C1 segment of cervical spinal cord (tissue), 14 donors: Measurements from ENCODE around the gene TBPL1.
"Not testable (repeated sequence)": the region's sequence is repeated elsewhere in the genome, so short reads cannot be mapped to it uniquely, and the experiment has no call there.

ENCODE experiments used
- DNase-seq, 14 donors: peaks; one replicate each; lab custom pipeline; 2025; lab: John Stamatoyannopoulos, UW

TBPL1 gene

DNA sequence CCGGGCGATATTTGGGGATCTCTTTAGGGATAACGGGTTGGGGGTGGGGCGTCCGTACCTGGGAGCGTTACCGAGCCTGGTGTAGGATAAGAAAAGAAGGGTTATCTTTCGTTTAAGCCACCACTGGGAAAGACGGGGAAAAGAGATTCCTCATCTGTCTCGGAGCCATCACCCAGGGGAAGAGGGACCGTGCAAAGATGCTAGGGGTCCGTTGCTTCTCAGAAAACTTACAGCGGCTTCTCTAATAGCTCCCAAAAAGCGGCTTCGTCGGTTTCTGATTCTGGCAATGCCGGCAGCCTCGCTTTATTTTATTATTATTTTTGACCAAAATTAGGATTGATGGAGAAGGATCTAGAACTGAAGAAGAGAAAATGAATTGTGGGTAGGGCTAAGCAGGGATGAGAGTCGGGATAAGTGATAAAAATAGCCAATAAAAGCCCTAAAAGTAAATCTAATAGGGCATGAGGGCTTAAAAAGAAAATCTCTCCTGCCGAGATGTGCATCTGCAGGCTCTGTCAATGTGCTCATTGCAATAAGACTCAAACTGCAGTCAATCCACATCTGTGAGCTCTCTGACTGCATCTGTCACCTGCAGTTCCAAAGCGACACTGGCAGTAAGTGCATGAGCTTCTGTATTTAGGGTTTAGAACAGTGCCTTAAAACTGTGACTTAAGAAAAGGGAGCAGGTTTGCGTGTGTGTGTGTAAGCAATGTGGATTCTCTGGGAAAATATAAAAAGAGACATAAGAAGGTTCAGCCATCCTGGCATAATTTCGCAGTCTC, 801 bp downstream of the TBPL1 start:
- peak in 1 of 14 donors; percentile 20 for DNase-seq

DNA sequence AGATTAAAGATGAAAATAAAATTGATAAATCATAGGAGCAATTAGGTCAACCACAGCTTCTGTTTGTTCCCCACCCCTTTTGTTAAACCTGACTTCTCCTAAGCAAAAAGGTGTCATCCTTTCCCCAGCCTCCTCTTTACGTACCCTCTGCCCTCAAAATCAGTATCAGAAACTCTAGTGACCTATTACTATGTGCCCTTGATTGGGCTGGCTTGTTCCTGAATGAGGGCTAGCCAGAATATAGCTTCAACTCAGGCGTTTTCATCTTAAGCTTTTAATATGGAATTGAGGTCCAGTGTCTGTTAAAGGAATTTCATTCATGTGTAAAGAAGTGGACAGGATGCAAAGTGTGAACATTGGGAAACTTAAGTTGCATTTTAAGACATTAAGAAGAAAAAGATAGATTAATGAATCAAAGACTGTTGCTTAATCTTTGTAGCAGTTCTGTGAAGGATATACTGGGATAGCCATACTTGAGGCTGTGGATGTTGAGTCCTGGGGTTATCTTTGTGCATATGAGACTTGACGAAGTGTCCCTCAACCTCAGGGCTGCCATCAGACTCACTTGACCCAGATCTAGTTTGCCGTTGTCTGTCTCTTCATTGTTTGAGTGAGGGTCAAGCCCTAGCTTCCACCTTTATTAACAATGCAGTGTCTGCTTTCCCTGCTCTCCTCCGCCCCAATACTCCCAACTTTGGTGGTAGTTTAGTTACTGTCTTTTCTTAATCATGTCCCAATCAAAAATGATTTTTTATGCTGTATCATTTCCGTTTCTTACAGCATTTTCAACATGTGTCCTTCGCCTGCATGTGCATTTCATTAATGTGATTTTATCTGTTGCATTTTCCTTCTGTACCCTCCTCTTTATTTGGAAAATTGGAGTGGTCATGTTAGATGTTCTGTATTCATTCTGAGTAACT, 1.9 kb downstream of the TBPL1 start:
- DNase-seq: no peak

DNA sequence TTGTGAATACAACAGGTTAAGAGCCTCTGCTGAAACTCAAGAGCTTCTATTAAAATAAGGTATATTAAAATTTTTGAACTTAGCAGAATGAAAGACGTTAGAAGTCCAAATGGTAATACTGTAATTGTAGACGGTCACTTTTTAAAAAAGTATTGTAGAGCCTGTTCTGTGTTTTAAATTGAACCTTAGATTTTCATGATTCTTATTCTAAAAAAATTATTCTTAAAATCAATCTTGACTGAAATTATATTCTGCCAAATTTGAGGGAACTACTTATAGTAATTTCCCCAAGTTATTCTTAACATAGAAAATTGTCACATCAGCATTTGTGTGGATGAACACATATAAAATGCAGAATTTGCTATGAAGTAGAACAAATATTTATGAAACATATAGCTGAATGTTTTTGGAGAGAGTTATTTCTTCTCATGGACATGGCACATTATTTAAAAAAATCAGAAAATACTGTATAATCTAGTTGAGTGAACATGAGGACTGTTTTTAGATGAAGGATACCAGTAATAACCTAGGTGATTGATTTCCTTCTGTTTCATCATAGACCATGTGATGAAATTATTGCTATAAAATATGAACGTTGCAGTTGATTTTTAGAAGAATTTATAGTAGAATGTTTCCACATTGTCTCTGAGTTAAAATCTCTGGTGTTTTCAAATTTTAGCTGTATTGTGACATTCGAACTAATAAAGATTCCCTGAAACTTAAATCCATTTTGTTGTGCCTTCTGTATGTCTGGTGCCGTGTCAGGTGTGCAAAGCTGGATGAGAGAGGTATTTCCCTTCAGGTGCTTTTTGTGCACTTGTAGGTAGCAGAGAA, 2.8 kb downstream of the TBPL1 start:
- no peak for DNase-seq

DNA sequence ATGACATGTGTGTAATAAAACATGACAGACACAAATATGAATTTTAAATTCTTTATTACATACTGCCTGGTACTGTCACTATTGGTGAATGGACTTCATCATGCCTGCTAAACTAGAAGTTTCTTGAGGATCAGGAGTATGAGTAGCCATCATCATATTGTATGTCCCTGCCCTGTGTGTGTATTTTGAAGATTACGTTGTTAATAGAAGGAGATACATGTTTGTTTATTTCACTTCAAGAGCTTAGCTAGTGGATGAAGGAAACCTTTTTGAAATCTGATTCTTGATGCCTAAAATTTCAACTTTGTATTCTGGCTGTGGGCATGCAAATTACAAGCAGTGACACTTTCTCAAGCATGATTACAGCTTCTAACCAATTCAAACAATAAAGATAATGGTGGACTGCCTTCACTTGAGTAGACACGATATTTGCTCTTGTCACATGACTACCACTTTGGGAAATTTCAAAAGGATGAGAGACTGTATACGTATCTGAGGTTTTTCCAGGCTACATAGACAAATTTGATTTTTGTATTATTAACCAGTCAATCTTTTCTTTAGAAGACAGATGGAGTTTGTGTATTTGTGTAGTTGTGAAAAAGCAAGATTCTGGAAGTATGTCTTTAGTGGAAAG, 3.5 kb downstream of the TBPL1 start:
- DNase-seq: no peak

DNA sequence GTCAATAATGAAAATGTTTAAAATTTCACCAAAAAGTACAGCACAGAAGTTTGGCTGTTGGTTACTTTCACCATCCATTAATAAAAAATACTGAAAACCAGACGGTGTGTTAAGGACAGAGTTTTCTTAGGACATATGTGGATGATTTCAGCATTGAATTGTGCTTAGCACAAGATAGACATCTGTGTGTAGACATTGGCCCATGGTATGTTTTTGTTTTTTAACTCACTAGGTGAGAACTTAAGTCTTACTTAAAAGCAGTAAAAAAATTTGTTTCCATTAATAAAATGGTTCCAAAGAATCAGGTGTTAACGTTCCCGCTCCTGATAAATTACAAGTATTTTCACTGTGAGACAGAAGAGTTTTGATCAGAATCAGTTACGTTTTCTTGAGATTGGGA, 4.2 kb downstream of the TBPL1 start:
- no peak for DNase-seq

DNA sequence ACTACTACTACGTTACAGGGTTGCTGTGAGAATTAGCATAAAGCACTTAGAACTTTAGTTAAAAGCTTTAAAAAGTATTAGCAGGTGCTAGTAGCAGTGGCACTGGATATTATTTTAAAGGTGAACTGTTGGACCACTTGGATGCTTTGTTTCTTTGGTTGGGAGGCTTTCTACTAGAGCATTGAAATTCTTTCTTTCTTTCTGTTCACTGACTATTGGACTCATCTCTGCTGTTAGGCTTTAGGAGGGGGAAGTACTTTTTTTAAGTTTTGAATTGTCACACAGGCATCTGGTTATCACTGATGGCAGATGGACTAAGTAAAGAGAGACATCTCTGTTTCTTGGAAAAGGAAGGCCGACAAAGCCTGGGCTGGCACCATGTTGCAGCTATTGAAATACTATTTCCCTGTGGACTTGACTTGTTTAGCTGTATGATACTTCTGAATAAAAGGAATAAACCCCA, 4.8 kb downstream of the TBPL1 start:
- no peak for DNase-seq

DNA sequence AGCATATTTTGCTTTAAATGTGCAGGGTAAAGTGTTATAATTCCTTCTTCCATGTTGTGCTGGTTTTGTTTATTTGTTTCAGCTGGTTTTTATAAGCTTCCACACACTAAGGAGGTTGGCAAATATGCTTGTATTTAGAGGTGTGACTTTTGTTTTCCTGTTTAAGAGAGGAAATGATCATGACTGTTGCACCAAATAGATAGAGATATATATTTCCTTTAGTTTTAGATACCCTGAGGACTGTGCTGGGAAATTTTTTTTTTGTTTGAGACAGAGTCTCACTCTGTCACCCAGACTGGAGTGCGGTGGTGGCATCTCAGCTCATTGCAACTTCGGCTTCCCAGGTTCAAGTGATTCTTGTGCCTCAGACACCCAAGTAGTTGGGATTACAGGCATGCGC, 5.8 kb downstream of the TBPL1 start:
- DNase-seq: no peak

DNA sequence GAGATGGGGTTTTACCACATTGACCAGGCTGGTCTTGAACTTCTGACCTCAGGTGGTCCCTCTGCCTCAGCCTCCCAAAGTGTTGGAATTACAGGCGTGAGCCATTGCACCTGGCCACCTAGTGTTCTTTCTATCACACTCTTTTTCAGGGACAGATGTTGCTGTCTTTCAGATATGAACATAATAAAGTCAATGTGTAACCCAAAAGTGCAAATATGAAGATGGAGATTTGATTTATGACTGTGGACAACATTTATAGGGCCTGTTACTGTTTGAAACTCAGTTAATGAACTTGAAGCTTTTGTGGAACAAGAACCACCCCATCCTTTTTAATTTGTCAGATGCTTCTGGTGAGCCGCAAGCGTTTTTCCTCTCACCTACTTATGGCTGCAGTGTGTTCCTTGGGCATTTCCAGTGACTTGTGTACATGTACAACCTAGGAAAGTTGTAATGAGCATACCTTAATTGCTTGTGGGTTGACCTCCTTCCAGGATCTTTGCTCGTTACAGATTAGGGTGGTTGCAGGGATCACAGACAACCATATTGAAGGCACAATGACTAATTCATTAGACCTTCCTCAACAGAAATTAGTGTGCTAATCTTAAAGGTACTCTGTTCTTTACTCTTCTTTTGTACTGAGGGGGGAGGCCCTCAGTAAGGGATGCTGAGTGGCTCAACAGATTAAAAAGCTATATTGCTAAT, 6.8 kb downstream of the TBPL1 start:
- no peak for DNase-seq

DNA sequence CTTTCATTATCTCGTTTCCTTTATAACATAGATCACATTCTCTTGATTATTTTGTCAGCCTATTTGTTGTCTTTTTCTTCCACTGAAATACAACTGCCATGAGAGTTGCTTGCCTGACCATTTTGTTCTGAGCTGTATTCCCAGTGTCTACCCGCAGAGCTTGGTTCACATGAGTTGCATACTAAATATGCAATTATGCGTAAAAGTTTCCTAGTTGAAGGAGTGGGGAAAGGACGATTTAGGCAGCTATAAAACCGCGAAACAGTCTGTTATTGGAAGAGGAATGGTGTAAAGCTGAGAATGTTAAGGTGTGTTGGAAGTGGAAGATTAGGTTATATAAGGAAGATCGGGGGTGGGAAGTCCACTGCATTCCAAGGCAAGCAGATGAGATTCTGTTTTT, 8.8 kb downstream of the TBPL1 start:
- DNase-seq: no peak

DNA sequence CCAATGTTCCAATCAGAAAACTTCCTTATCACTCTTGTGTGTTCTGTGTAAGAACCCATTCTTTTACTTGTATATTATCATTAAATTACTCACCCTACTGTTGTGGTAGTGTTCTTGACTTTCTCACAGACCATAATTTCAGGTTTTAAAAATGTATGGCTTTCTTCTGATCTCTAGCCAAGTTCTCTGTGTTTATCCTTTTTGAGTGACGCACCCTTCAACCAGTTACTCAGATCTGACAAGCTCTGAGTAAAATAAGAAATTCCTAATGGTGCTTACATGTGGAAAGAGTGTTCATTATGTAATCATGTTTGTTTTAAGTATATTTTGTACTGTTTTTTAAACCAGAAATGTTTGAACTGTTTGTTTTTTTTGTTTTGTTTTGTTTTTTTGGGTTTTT, 11.0 kb downstream of the TBPL1 start:
- no peak for DNase-seq

DNA sequence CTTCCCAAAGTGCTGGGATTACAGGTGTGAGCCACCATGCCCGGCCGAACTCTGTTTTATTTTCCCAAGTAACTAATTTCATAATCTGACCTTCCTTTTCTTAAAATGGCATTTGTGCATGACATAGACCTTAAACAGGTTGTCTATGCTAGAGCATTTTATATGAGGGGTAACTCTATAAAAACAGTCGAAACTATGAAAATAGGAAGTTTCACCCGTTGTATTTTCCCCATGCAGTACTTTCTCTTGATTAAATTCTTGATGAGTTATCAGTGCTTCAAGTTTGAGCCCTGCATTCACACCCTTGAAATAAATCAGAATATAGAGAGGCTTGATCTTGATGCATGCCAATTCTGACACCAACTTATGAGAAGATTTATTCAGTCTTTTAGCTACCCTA, 11.7 kb downstream of the TBPL1 start:
- DNase-seq: no peak

DNA sequence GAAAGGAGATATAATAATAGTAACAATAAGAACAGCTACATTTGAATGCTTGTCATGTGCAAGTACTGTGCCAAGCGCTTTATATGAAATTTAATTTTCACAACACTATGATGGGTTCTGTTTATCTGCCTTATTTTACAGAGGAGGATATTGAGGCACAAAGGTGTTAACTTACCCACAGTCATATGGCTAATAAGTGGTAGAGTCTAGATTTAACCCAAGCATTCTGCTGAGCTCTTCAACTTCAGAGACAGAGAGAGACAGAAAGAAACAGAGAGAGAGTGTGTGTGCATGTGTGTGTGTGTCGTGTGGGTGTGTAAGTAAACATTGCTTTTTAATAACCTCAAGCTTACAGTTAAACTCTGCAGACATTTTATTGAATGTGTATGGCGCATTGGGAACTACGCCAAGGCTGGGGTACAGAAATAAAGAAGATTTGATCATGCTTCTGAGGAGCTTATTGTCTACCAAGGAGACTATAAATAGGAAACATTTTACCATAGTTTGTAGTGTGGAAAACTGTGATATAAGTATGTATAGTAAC, 12.9 kb downstream of the TBPL1 start:
- DNase-seq: no peak

DNA sequence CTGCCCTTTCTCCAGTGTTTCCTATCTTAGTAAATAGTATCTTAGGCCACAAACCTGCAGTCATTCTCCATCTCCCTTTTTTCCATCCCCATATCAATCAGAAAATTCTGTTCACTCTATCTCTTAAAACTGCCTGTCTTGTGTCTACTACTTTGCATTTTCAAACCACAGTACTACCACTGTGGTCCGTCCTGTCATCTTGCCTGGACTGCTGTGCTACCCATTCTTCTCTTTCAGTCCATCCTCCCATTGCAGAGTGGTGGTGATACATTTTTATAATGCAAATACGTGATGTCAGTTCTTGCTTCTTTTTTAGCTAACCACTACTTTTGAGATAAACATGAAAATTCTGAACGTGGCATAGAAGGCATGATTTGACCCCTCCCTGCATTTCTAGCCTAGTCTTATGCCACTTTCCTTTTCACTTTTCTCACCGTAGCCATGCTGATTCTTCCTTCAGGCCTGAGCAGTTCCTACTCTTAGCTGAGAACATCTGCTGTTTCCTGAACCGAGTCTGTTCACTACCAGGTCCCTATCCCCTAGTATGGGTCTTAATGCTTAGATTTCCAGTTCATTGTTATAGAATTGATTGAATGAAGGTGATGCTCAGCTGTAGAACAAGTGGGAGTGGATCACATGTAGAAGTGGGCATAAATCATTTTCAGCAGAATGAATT, 13.8 kb downstream of the TBPL1 start:
- DNase-seq: no peak

DNA sequence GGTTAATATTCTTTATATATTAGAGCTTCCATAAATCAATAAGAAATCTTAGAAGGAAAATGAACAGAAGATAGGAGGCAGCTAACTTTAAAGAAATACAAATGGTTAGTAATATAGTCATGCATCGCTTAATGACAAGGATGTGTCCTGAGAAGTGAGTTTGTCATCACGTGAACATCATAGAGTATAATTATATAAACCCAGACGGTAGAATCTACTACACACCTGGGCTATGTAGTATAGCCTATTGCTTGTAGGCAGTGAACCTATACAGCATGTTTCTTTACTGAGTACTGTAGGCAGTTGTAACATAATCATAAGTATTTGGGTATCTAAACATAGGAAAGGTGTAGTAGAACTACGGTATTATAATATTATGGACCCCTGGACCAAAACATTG, 14.3 kb downstream of the TBPL1 start:
- DNase-seq: no peak

DNA sequence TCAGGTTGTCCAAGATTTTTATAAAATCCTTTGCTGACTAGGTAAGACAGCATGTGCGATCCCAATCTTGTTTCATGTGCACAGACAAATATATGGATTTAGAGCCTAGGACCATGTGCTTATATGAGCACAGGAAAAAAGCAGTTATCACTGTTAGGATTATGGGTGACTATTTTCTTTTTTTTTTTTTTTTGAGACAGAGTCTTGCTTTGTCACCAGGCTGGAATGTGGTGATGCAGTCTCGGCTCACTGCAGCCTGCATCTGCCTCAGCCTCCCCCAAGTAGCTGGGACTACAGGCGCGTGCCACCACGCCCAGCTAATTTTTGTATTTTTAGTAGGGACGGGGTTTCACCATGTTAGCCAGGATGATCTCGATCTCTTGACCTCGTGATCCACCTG, 14.8 kb downstream of the TBPL1 start:
- DNase-seq: not testable (repeated sequence)

DNA sequence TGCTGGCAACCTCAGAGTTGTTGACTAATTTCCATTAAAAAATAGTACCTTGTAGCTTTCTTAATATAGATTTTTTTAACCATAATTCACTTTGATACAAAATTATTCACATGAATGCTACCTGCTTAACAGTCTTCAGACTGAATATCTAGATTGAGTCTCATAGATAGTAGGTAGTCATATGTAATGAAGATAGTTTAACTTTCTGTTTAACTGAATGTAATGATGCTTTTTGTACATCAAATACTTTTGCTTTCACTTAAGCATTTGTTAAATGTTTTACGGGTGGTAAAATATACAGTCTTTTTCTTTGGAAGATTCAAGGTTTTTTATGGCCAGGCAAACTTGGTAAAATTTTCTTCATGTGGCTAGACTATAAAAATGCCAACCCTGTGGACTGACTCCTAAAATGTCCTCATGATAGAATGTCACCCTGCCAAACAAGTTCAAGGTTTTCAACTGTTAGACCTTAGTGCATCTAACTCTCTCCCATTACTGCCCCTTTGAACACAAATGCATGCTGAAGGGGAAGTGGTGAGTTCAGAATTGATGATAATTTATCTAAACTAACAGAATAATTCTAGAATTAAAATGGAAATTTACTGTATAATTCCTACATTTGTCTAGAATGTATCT, 16.4 kb downstream of the TBPL1 start:
- DNase-seq: no peak

DNA sequence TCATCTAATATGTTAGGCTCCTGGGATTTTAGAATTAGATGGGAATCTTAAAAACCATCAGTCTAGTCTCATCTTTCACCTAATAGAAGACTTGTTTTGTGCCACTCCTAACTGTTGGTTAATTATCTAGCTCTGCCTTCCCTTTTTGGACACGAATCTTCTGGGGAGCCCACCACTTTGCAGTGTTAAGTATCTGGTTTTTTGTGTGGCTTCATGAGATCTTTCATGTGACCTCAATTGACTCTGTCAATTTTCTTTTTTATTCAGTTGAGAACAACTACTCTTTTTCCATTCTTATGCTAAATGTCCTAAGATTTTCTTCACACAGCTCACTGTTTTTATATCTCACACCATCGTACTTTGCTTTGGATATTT, 16.9 kb downstream of the TBPL1 start:
- DNase-seq: no peak

DNA sequence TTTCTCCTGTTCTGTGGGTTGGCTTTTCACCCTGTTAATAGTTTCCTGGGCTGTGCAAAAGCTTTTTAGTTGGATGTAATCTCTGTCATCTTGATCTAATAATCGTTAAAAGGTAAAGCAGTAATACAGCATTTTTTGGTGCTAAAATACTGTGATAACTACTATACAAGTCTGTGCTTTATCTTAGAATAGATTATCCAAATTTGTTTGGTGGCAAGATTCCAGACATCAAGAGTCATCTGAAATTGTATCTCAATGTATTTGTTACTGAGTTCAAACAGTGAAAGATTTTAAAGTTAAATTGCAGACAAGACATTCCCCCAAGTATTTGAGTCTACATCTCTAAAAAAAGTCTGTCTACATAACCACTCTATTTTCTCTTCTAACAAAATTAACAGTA, 18.8 kb downstream of the TBPL1 start:
- DNase-seq: no peak

DNA sequence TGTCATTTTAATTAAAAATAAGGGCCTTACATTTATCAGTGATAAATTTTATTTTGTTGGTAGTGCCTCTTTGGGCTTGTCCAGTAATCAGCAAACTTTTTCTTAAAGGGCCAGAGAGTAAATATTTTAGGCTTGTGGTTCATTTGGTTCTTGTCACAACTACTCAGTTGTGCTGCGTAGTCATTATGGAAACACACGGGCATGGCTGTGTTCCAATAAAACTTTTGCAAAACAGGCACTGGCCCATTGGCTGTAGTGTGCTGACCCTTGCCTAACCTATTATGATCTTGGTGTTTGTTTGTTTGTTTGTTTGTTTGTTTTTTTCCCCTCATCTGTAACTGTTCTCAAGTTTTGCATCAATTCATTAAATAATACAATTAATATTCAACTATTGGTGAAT, 19.4 kb downstream of the TBPL1 start:
- DNase-seq: no peak
